Breast epithelium (tissue), 3 donors: ENCODE measurements around the gene PDE10A.

Source experiments
- CTCF ChIP-seq, 3 donors: fragments of 450-650 bp; IDR thresholded peaks; one replicate each; pipeline ENCODE4 v1.5.1; 2016 to 2017; ENCODE audit warnings: antibody characterized with exemption in 3 of 3, mild to moderate bottlenecking in 3 of 3, moderate library complexity in 3 of 3
- POLR2A ChIP-seq: fragments of 450-650 bp; IDR thresholded peaks from one replicate; pipeline ENCODE4 v1.6.1; 2016; ENCODE audit warnings: antibody characterized with exemption, mild to moderate bottlenecking, moderate library complexity
- POLR2AphosphoS5 ChIP-seq, 3 donors: sonication (generic); formaldehyde crosslinking; IDR thresholded peaks; one replicate each; pipeline ENCODE4 v1.6.1; 2017; ENCODE audit warnings: antibody characterized with exemption in 3 of 3

GRCh38 chr6:165616116-165616515 lies 46.9 kb downstream of the PDE10A start:
- TF ChIP-seq POLR2AphosphoS5 (IDR thresholded peaks at IDR 0.05) (no peak), CTCF (IDR thresholded peaks at IDR 0.05) (no peak), POLR2A (no peak)
